OCI-LY7 (cell line): ENCODE data around the gene ZEB1.

Source experiments
- CTCF ChIP-seq: fragments of 200-600 bp; sonication (generic); conservative IDR thresholded peaks from 2 replicates; pipeline ENCODE4 v1.5.1; 2014; ENCODE audit warnings: mild to moderate bottlenecking, antibody characterized with exemption, low read length, moderate library complexity, mixed read lengths
- EZH2phosphoT487 ChIP-seq: fragments of 200-600 bp; sonication (generic); IDR thresholded peaks from 2 replicates; pipeline ENCODE4 v1.6.1; 2018; ENCODE audit warnings: low read depth, borderline replicate concordance, mild to moderate bottlenecking, mixed run types, antibody characterized with exemption, low read length, moderate library complexity, mixed read lengths

GRCh38 chr10:31272841-31273240 lies 46.2 kb upstream of the ZEB1 start:
- TF ChIP-seq CTCF (no peak), EZH2phosphoT487 (no peak)
